Endothelial cell (in vitro differentiated cells): ENCODE results near the gene GPR162. TPM values are rescaled to one million over a fixed set of nuclear protein-coding genes. Genes with fewer than 3 reads are reported as not detected.
"Not testable (repeated sequence)": the region's sequence is repeated elsewhere in the genome, so short reads cannot be mapped to it uniquely, and the experiment has no call there.

Experiments
- DNase-seq: peaks from one replicate; pipeline ENCODE4 v3.0.0; 2021; ENCODE audit warnings: low spot score
- H3K27ac Mint-ChIP-seq: one replicate; pipeline ENCODE4 v1.8.0; 2021; ENCODE audit warnings: mixed read lengths, inconsistent platforms; ENCODE audit not compliant: unreplicated experiment
- H3K27me3 Mint-ChIP-seq: one replicate; pipeline ENCODE4 v1.8.0; 2021; ENCODE audit warnings: mild to moderate bottlenecking, moderate library complexity, mixed read lengths, inconsistent platforms; ENCODE audit not compliant: unreplicated experiment
- H3K36me3 Mint-ChIP-seq: one replicate; pipeline ENCODE4 v1.8.0; 2021; ENCODE audit warnings: mild to moderate bottlenecking, low read depth, mixed read lengths, inconsistent platforms; ENCODE audit not compliant: unreplicated experiment
- H3K4me1 Mint-ChIP-seq: one replicate; pipeline ENCODE4 v1.8.0; 2021; ENCODE audit warnings: mild to moderate bottlenecking, mixed read lengths, inconsistent platforms; ENCODE audit not compliant: unreplicated experiment
- H3K4me3 Mint-ChIP-seq: one replicate; pipeline ENCODE4 v1.8.0; 2021; ENCODE audit warnings: mild to moderate bottlenecking, mixed read lengths, inconsistent platforms; ENCODE audit not compliant: unreplicated experiment
- H3K9me3 Mint-ChIP-seq: one replicate; pipeline ENCODE4 v1.8.0; 2021; ENCODE audit warnings: mixed read lengths, inconsistent platforms; ENCODE audit not compliant: unreplicated experiment
- CTCF ChIP-seq: fragments of 200-600 bp; sonication (generic); IDR thresholded peaks from one replicate; pipeline ENCODE4 v1.5.0; 2021; ENCODE audit warnings: antibody characterized with exemption; ENCODE audit not compliant: unreplicated experiment
- total RNA-seq: library from RNA; stranded (reverse); fragmentation: NEBNext Ultra II Directional; extraction: Animal tissue kit (Norgen Biotek cat#: 25700); gene quantifications from one replicate; pipeline ENCODE4 v1.2.1, GENCODE V29; 2021; ENCODE audit not compliant: unreplicated experiment

GPR162 gene
- total RNA-seq, 1 donor from 2014 or later: 52.7 TPM

- TF ChIP-seq CTCF: no peak
- DNase-seq: no peak
- Mint-ChIP-seq H3K4me1 (peaks cover under 1% of the 10 kb centered on the region), H3K27ac (no peak overlapping the region), H3K4me3 (no peak overlapping the region), H3K9me3 (no peaks in the 10 kb centered on the region), H3K36me3 (peaks cover 60% of the 10 kb centered on the region), H3K27me3 (peaks cover 11% of the 10 kb centered on the region)
These were observed 39.8 kb downstream of the GPR162 start for GRCh38 chr12:6861391-6861790.

DNA sequence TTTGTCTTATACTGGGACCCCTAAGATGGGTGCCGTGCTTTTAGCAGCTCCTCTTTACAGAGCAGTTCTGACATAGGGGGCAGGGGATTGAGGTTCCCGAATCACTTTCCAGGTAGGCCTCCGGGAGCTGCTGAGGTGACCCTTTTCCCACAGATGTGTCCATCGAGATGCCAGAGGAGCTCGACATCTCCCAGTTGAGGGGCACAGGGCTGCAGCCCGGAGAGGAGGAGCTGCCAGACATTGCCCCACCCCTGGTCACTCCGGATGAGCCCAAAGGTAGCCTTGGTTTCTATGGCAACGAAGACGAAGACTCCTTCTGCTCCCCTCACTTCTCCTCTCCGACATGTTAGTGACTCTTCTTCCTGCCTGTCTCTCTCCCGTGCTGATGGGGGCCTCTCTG lies 41.4 kb downstream of the GPR162 start:
- Mint-ChIP-seq H3K4me1 (peaks cover 3% of the 10 kb centered on the region), H3K9me3 (no peaks in the 10 kb centered on the region), H3K27ac (no peak overlapping the region), H3K36me3 (peaks cover 49% of the 10 kb centered on the region), H3K4me3 (peak overlapping the region; percentile 8), H3K27me3 (peaks cover 14% of the 10 kb centered on the region)
- DNase-seq: no peak
- no peak for TF ChIP-seq CTCF

DNA sequence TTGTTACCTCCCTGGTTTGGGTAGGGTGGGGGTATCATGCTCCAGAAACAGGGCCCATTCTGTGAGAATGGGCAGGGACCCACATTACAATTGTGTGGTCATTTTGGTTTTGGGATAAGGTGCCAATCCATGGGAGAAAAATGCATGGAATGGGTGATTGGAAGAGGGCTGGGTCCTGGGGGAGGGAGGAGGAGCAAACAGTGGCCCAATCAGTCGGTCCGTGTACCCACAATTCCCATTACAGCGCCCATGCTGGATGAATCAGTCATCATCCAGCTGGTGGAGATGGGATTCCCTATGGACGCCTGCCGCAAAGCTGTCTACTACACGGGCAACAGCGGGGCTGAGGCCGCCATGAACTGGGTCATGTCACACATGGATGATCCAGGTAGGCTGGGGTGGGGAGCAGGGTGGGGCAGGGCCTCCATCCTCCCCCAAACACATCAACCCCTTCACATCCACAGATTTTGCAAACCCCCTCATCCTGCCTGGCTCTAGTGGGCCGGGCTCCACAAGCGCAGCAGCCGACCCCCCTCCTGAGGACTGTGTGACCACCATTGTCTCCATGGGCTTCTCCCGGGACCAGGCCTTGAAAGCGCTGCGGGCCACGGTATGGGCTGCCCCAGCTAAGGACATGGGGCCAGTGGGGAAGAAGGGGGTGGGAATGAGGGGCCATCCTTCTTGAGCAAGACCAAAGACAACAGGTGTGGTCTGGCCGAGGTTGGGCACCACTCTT lies 42.1 kb downstream of the GPR162 start:
- H3K36me3 Mint-ChIP-seq: peaks cover 50% of the 10 kb centered on the region
- peaks cover 17% of the 10 kb centered on the region for H3K27me3 Mint-ChIP-seq
- no peak for DNase-seq
- peak overlapping the region; percentile 63 for H3K27ac Mint-ChIP-seq
- TF ChIP-seq CTCF: no peak
- peaks cover 10% of the 10 kb centered on the region for H3K4me1 Mint-ChIP-seq
- no peaks in the 10 kb centered on the region for H3K9me3 Mint-ChIP-seq
- H3K4me3 Mint-ChIP-seq: peak overlapping the region; percentile 8

DNA sequence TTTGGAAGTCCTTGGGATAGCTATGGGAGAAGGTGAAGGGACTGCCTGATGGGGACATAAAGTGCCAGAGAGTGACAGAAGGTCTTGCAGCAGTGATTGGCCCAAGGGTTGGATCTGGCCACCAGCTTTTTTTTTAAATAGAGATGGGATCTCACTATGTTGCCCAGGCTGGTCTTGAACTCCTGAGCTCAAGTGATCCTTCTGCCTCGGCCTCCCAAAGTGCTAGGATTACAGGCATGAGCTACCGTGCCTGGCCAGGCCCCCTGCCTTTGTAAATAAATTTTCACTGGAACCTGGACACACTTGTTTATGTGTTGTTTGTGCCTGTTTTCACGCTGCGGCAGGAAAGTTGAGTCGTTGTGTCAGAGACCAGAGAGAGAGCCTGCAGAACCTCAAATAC lies 43.7 kb downstream of the GPR162 start:
- not testable (repeated sequence) for H3K9me3 Mint-ChIP-seq, DNase-seq, H3K27ac Mint-ChIP-seq
- H3K36me3 Mint-ChIP-seq: peaks cover 49% of the 10 kb centered on the region
- H3K4me3 Mint-ChIP-seq: peak overlapping the region; percentile 65
- H3K4me1 Mint-ChIP-seq: peaks cover 18% of the 10 kb centered on the region
- H3K27me3 Mint-ChIP-seq: peaks cover 19% of the 10 kb centered on the region

DNA sequence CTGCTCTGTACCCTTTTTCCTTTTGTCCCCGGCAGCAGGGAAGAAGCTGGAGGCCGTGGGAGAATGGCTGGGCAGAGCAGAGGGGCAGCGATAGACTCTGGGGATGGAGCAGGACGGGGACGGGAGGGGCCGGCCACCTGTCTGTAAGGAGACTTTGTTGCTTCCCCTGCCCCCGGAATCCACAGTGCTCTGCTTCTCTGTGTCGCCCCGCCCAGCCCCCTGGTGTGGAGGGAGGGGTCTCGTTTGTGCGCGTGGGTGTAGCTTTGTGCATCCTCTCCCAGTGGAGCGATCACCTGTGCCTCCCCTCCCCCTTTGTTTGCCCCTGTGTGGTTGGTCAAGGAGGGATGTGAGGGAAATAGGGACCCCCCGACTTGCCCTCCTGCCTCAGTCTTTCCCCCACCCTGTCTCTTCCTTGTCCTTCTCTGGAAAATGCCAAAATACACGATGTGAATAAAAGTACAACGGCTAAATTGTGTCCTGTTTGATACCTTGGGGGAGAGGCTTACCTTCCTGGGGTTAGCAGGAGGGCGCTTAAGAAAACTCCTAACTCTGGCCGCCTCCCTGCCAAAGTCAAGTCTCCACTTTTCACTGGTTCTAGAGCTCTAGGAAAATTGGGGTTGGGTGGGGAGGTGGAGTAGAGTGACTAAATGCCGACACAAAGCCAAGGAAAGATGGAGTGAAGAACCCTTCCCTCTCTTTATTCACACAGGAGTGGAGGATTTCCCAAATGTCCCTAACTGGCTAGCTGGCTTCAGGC lies 44.7 kb downstream of the GPR162 start:
- TF ChIP-seq CTCF: no peak
- H3K4me3 Mint-ChIP-seq: peak overlapping the region; percentile 82
- H3K36me3 Mint-ChIP-seq: peaks cover 48% of the 10 kb centered on the region
- DNase-seq: no peak
- H3K4me1 Mint-ChIP-seq: peaks cover 23% of the 10 kb centered on the region
- no peaks in the 10 kb centered on the region for H3K9me3 Mint-ChIP-seq
- H3K27ac Mint-ChIP-seq: no peak overlapping the region
- H3K27me3 Mint-ChIP-seq: peaks cover 15% of the 10 kb centered on the region
